ENCODE data around the gene AP3S2. TPM values are rescaled to one million over a fixed set of nuclear protein-coding genes. Genes with fewer than 3 reads are reported as not detected.

The AP3S2 gene
- total RNA-seq, 1 donor from 2014 or later: 22.7 TPM

GRCh38 chr15:89812011-89812846 is 81.6 kb downstream of the AP3S2 start:
- peak overlapping the region; percentile 94 for H3K4me3 ChIP-seq (ENCODE audit: low read depth, low read length)
- TF ChIP-seq CTCF (conservative IDR thresholded peaks at IDR 0.05; ENCODE audit: low read depth, low read length): no peak
- no peak for DNase-seq (ENCODE audit: low read depth)

GRCh38 chr15:89810837-89811236 is 83.0 kb downstream of the AP3S2 start:
- no peak overlapping the region for H3K4me3 ChIP-seq (ENCODE audit: low read depth, low read length)
- TF ChIP-seq CTCF (conservative IDR thresholded peaks at IDR 0.05; ENCODE audit: low read depth, low read length): no peak
- DNase-seq (ENCODE audit: low read depth): no peak

GRCh38 chr15:89809787-89810148 is 84.0 kb downstream of the AP3S2 start:
- H3K4me3 ChIP-seq (ENCODE audit: low read depth, low read length): no peak overlapping the region
- no peak for DNase-seq (ENCODE audit: low read depth)
- no peak for TF ChIP-seq CTCF (conservative IDR thresholded peaks at IDR 0.05; ENCODE audit: low read depth, low read length)

- no peak overlapping the region for H3K4me3 ChIP-seq (ENCODE audit: low read depth, low read length)
- TF ChIP-seq CTCF (conservative IDR thresholded peaks at IDR 0.05; ENCODE audit: low read depth, low read length): no peak
- no peak for DNase-seq (ENCODE audit: low read depth)
Measured at GRCh38 chr15:89809093-89809786, 84.6 kb downstream of the AP3S2 start.

GRCh38 chr15:89808160-89808870 is 85.5 kb downstream of the AP3S2 start:
- no peak for DNase-seq (ENCODE audit: low read depth)
- no peak for TF ChIP-seq CTCF (conservative IDR thresholded peaks at IDR 0.05; ENCODE audit: low read depth, low read length)
- no peak overlapping the region for H3K4me3 ChIP-seq (ENCODE audit: low read depth, low read length)

- no peak overlapping the region for H3K4me3 ChIP-seq (ENCODE audit: low read depth, low read length)
- no peak for DNase-seq (ENCODE audit: low read depth)
- TF ChIP-seq CTCF (conservative IDR thresholded peaks at IDR 0.05; ENCODE audit: low read depth, low read length): no peak
Measured at GRCh38 chr15:89807689-89808088, 86.1 kb downstream of the AP3S2 start.

Measured in epithelial cell of proximal tubule (primary cell).